ENCODE results near the gene ATP8A2.

Gene ATP8A2

GRCh38 chr13:25806264-25806974 lies 434.6 kb downstream of the ATP8A2 start:
- H3K36me3 ChIP-seq = no peaks in the 10 kb centered on the region
- peaks cover 0 to 3% of the 10 kb centered on the region in 2 donors for H3K27me3 ChIP-seq
- TF ChIP-seq CTCF (IDR thresholded peaks at IDR 0.05) = no peak
- H3K27ac ChIP-seq = no peak overlapping the region
- no peaks in the 10 kb centered on the region for H3K4me1 ChIP-seq
- H3K4me3 ChIP-seq = no peak overlapping the region
- no peak for DNase-seq
- H3K9me3 ChIP-seq = no peaks in the 10 kb centered on the region
- intact Hi-C loops (cut with DNase I; ENCODE audit: low total_unique reads) = no loop called here

- TF ChIP-seq CTCF (IDR thresholded peaks at IDR 0.05) = no peak
- Histone ChIP-seq H3K27me3 (peaks cover 0 to 3% of the 10 kb centered on the region in 2 donors), H3K4me1 (no peaks in the 10 kb centered on the region), H3K4me3 (no peak overlapping the region), H3K27ac (no peak overlapping the region), H3K9me3 (no peaks in the 10 kb centered on the region), H3K36me3 (no peaks in the 10 kb centered on the region)
- no peak for DNase-seq
- intact Hi-C loops (cut with DNase I; ENCODE audit: low total_unique reads) = no loop called here
Measured at GRCh38 chr13:25807562-25807961, 435.8 kb downstream of the ATP8A2 start.

- Histone ChIP-seq H3K27ac (no peak overlapping the region), H3K4me3 (no peak overlapping the region), H3K27me3 (no peaks in the 10 kb centered on the region), H3K36me3 (no peaks in the 10 kb centered on the region), H3K4me1 (no peaks in the 10 kb centered on the region), H3K9me3 (no peaks in the 10 kb centered on the region)
- TF ChIP-seq CTCF (IDR thresholded peaks at IDR 0.05) = no peak
- intact Hi-C loops (cut with DNase I; ENCODE audit: low total_unique reads) = no loop called here
- DNase-seq = no peak
Measured at GRCh38 chr13:25811506-25811905, 439.7 kb downstream of the ATP8A2 start.

- H3K27me3 ChIP-seq = no peaks in the 10 kb centered on the region
- no peaks in the 10 kb centered on the region for H3K4me1 ChIP-seq
- no peaks in the 10 kb centered on the region for H3K9me3 ChIP-seq
- H3K36me3 ChIP-seq = no peaks in the 10 kb centered on the region
- H3K27ac ChIP-seq = no peak overlapping the region
- TF ChIP-seq CTCF (IDR thresholded peaks at IDR 0.05) = no peak
- intact Hi-C loops (cut with DNase I; ENCODE audit: low total_unique reads) = no loop called here
- DNase-seq = no peak
- no peak overlapping the region for H3K4me3 ChIP-seq
Measured at GRCh38 chr13:25816239-25816638, 444.5 kb downstream of the ATP8A2 start.

GRCh38 chr13:25819856-25820530 lies 448.2 kb downstream of the ATP8A2 start:
- H3K27me3 ChIP-seq = no peaks in the 10 kb centered on the region
- H3K27ac ChIP-seq = no peak overlapping the region
- no peak overlapping the region for H3K4me3 ChIP-seq
- intact Hi-C loops (cut with DNase I; ENCODE audit: low total_unique reads) = no loop called here
- DNase-seq = no peak
- H3K36me3 ChIP-seq = no peaks in the 10 kb centered on the region
- no peaks in the 10 kb centered on the region for H3K9me3 ChIP-seq
- no peaks in the 10 kb centered on the region for H3K4me1 ChIP-seq
- TF ChIP-seq CTCF (IDR thresholded peaks at IDR 0.05) = no peak

All from tibial artery (tissue), 4 donors.